Endothelial cell of umbilical vein (primary cell): ENCODE results near the gene GRK6. TPM values are rescaled to one million over a fixed set of nuclear protein-coding genes. Genes with fewer than 3 reads are reported as not detected.
A peak's percentile ranks its signal among the peaks of the same experiment; 100 is the strongest.

Experiments
- BruUV-seq: library from RNA; stranded (reverse); fragments of 400-500 nt; replicated peaks from 2 replicates; lab custom pipeline; 2021; lab: Mats Ljungman, UMichigan
- CTCF ChIA-PET: fragments of 300-600, 350-600 bp; sonication (Branson Sonifier 250); formaldehyde crosslinking; loops from one replicate; lab custom pipeline; 2021; ENCODE audit warnings: antibody characterized with exemption, inconsistent platforms; lab: Charles Lee
- POLR2A ChIA-PET: fragments of 300-600, 350-600 bp; sonication (Branson Sonifier 250); formaldehyde crosslinking; loops from one replicate; lab custom pipeline; 2021; ENCODE audit warnings: antibody characterized with exemption, inconsistent platforms; lab: Charles Lee
- DNase-seq: peaks from one replicate; pipeline ENCODE4 v3.0.0-alpha.2; 2011; ENCODE audit warnings: low read depth, low spot score
- FAIRE-seq: peaks from 2 replicates; lab custom pipeline; 2011; peaks lifted over from hg19 to GRCh38; lab: Jason Lieb, UNC
- H2AFZ ChIP-seq: 2 replicates; pipeline ENCODE4 v1.6.0; 2012; ENCODE audit warnings: low read depth, low read length, control low read depth, inconsistent platforms
- H3K27ac ChIP-seq: 2 replicates; pipeline ENCODE4 v1.5.1; 2011; ENCODE audit warnings: low read depth, mild to moderate bottlenecking, control low read depth, low read length, moderate library complexity; ENCODE audit not compliant: insufficient read depth
- H3K27me3 ChIP-seq, 2 experiments: 2 replicates each; pipeline versions ENCODE4 v1.6.0 to v1.6.1; 2011; ENCODE audit warnings: low read length in 2 of 2, mixed read lengths in 1 of 2; ENCODE audit not compliant: control insufficient read depth in 2 of 2, insufficient read depth in 2 of 2
- H3K36me3 ChIP-seq, 2 experiments: 2 replicates in 1 of 2; 3 replicates in 1 of 2; pipeline ENCODE4 v1.5.1; 2011; ENCODE audit warnings: low read length in 2 of 2, mild to moderate bottlenecking in 1 of 2, moderate library complexity in 1 of 2; ENCODE audit not compliant: control insufficient read depth in 2 of 2, insufficient read depth in 2 of 2; ENCODE audit errors: extremely low read depth in 1 of 2
- H3K4me1 ChIP-seq: 3 replicates; pipeline ENCODE4 v1.5.1; 2011; ENCODE audit warnings: mild to moderate bottlenecking, low read length; ENCODE audit not compliant: control insufficient read depth, insufficient read depth; ENCODE audit errors: extremely low read depth
- H3K4me2 ChIP-seq: 2 replicates; pipeline ENCODE4 v1.6.1; 2011; ENCODE audit warnings: low read length, control low read depth, mixed read lengths; ENCODE audit not compliant: insufficient read depth
- H3K4me3 ChIP-seq, 3 experiments: fragments of 200-600 bp in 1 of 3; sonication (generic), shearing (Covaris generic) in 1 of 3; replicated peaks in 1 of 3; 2 replicates each; pipeline ENCODE4 v1.5.1; 2011 to 2016; ENCODE audit warnings: control low read depth in 3 of 3, low read length in 3 of 3, mild to moderate bottlenecking in 2 of 3, inconsistent platforms in 1 of 3, low read depth in 1 of 3, moderate library complexity in 1 of 3; ENCODE audit not compliant: insufficient read depth in 1 of 3
- H3K79me2 ChIP-seq: 2 replicates; pipeline ENCODE4 v1.6.0; 2012; ENCODE audit warnings: low read length, inconsistent platforms; ENCODE audit not compliant: control insufficient read depth, insufficient read depth
- H3K9ac ChIP-seq: replicated peaks from 2 replicates; pipeline ENCODE3; 2011; ENCODE audit warnings: low read length, control low read depth; ENCODE audit not compliant: insufficient read depth; ENCODE audit errors: extremely low read depth
- H3K9me1 ChIP-seq: replicated peaks from 3 replicates; pipeline ENCODE4 v1.6.0; 2011; ENCODE audit warnings: mild to moderate bottlenecking, low read length; ENCODE audit not compliant: control insufficient read depth, insufficient read depth; ENCODE audit errors: extremely low read depth
- H3K9me3 ChIP-seq: replicated peaks from 2 replicates; pipeline ENCODE4 v1.5.1; 2012; ENCODE audit warnings: low read length, inconsistent platforms; ENCODE audit not compliant: control insufficient read depth, insufficient read depth
- H4K20me1 ChIP-seq: replicated peaks from 2 replicates; pipeline ENCODE3; 2011; ENCODE audit warnings: mild to moderate bottlenecking, low read length; ENCODE audit not compliant: control insufficient read depth, insufficient read depth; ENCODE audit errors: extremely low read depth
- EZH2 ChIP-seq: IDR thresholded peaks from 2 replicates; pipeline ENCODE4 v1.6.1; 2012; ENCODE audit warnings: borderline replicate concordance, low read depth, mild to moderate bottlenecking, moderate library complexity, low read length, inconsistent platforms; ENCODE audit not compliant: severe bottlenecking
- FOS ChIP-seq: IDR thresholded peaks from 2 replicates; pipeline ENCODE4 v1.6.1; 2011; ENCODE audit warnings: mild to moderate bottlenecking, low read length, moderate library complexity, borderline replicate concordance; ENCODE audit not compliant: insufficient read depth
- GATA2 ChIP-seq: IDR thresholded peaks from 2 replicates; pipeline ENCODE4 v1.7.0; 2011; ENCODE audit warnings: low read depth, mild to moderate bottlenecking, moderate library complexity, mixed read lengths, low read length; ENCODE audit not compliant: insufficient read length, insufficient read depth
- JUN ChIP-seq: IDR thresholded peaks from 2 replicates; pipeline ENCODE4 v1.6.1; 2011; ENCODE audit warnings: borderline replicate concordance, low read depth; ENCODE audit not compliant: insufficient read length, insufficient read depth
- POLR2A ChIP-seq: IDR thresholded peaks from 2 replicates; pipeline ENCODE4 v1.6.1; 2012; ENCODE audit warnings: low read depth, mild to moderate bottlenecking, control low read depth, low read length
- POLR2AphosphoS5 ChIP-seq: IDR thresholded peaks from 2 replicates; pipeline ENCODE4 v1.6.1; 2012; ENCODE audit warnings: low read depth, mild to moderate bottlenecking, control low read depth, low read length, moderate library complexity; ENCODE audit not compliant: insufficient read depth
- dilution Hi-C: fragments of 300-500 bp; cut with MboI; formaldehyde crosslinking; loops from one replicate; pipeline ENCODE4 v1.15.0; 2019; ENCODE audit warnings: low sequenced_read_pairs; ENCODE audit not compliant: extremely low pct_ligation_motif_present
- intact Hi-C: fragments of 100-400 bp; cut with micrococcal nuclease; formaldehyde crosslinking; loops from one replicate; pipeline ENCODE4 v1.10.0; 2022
- polyA plus RNA-seq, 4 experiments: library from polyadenylated mRNA; depleted of rRNA in 3 of 4; stranded (reverse) in 3 of 4; unstranded in 1 of 4; fragments of >200 nt; gene quantifications; 2 replicates each; pipeline versions ENCODE4 v1.2.1 to v1.2.3, GENCODE V29; 2011 to 2012; ENCODE audit warnings: missing spikeins in 1 of 4
- total RNA-seq: library from RNA; stranded (reverse); gene quantifications from 2 replicates; pipeline ENCODE4 v1.2.3, GENCODE V29; 2021
- TF ChIP-seq, protein P1 (sequence below): IDR thresholded peaks from 2 replicates; pipeline ENCODE4 v1.6.1; 2011; ENCODE audit not compliant: insufficient read depth, insufficient read length
- TF ChIP-seq, protein P2 (sequence below), 2 donors: IDR thresholded peaks; 1 replicate in 1 of 2; 2 replicates in 1 of 2; pipeline ENCODE4 v1.5.1; 2011; ENCODE audit warnings: low read length in 2 of 2, mild to moderate bottlenecking in 2 of 2, moderate library complexity in 2 of 2, control low read depth in 1 of 2, inconsistent platforms in 1 of 2, low read depth in 1 of 2; ENCODE audit not compliant: insufficient read depth in 1 of 2; ENCODE audit errors: extremely low read depth in 1 of 2

The GRK6 gene
- total and polyA plus RNA-seq, 2 donors (not counting 3 experiments of a cell fraction or from before 2014, with no cell fraction given): 28.9 to 36.4 TPM

GRCh38 chr5:177483994-177484901 lies 57.8 kb downstream of the GRK6 start:
- Histone ChIP-seq H3K9ac (no peak overlapping the region), H4K20me1 (no peaks in the 10 kb centered on the region)

GRCh38 chr5:177484902-177485549 lies 58.5 kb downstream of the GRK6 start:
- H3K27me3 ChIP-seq: no peaks in the 10 kb centered on the region
- dilution Hi-C loops (no loop called here), intact Hi-C loops (no loop called here)
- no peak overlapping the region for H3K4me3 ChIP-seq
- no peaks in the 10 kb centered on the region for H3K9me3 ChIP-seq
- TF ChIP-seq POLR2A: no peak
- no peak for TF ChIP-seq JUN
- TF ChIP-seq EZH2: no peak
- TF ChIP-seq, protein P1, sequence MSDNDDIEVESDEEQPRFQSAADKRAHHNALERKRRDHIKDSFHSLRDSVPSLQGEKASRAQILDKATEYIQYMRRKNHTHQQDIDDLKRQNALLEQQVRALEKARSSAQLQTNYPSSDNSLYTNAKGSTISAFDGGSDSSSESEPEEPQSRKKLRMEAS: no peak
- no peak for TF ChIP-seq FOS
- TF ChIP-seq POLR2AphosphoS5: peak; percentile 3
- TF ChIP-seq, protein P2, sequence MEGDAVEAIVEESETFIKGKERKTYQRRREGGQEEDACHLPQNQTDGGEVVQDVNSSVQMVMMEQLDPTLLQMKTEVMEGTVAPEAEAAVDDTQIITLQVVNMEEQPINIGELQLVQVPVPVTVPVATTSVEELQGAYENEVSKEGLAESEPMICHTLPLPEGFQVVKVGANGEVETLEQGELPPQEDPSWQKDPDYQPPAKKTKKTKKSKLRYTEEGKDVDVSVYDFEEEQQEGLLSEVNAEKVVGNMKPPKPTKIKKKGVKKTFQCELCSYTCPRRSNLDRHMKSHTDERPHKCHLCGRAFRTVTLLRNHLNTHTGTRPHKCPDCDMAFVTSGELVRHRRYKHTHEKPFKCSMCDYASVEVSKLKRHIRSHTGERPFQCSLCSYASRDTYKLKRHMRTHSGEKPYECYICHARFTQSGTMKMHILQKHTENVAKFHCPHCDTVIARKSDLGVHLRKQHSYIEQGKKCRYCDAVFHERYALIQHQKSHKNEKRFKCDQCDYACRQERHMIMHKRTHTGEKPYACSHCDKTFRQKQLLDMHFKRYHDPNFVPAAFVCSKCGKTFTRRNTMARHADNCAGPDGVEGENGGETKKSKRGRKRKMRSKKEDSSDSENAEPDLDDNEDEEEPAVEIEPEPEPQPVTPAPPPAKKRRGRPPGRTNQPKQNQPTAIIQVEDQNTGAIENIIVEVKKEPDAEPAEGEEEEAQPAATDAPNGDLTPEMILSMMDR (IDR thresholded peaks at IDR 0.05; ENCODE audit: extremely low read depth in 1 of 2, insufficient read depth in 1 of 2, low read depth in 1 of 2, low read length in 2 of 2): no peak
- no peak for DNase-seq
- ChIA-PET POLR2A (interaction anchor here (1.2 kb wide), 1 partner anchor 12 kb away, joined by 4 read pairs; the partner anchor contains the start of gene PDLIM7), CTCF (interaction anchor here (0.8 to 1.2 kb wide), 2 partner anchors 16 to 94 kb away, joined by 3 to 4 read pairs; no protein-coding TSS in a partner anchor)
- no peaks in the 10 kb centered on the region for H3K9me1 ChIP-seq
- no peak overlapping the region for H3K27ac ChIP-seq
- H3K36me3 ChIP-seq: peaks cover 21 to 53% of the 10 kb centered on the region in 2 experiments
- no peaks in the 10 kb centered on the region for H3K4me1 ChIP-seq
- BruUV-seq: no TSS peak
- no peak overlapping the region for H3K9ac ChIP-seq
- H3K79me2 ChIP-seq: peaks cover 4% of the 10 kb centered on the region
- FAIRE-seq: no peak
- H3K4me2 ChIP-seq: no peak overlapping the region
- H4K20me1 ChIP-seq: no peaks in the 10 kb centered on the region
- H2AFZ ChIP-seq: no peak overlapping the region

More at GRCh38 chr5:177483994-177484901, 57.8 kb downstream of the GRK6 start:
- POLR2A ChIA-PET: interaction anchor here (1.2 kb wide), 1 partner anchor 13 kb away, joined by 4 read pairs; the partner anchor contains the start of gene PDLIM7
- intact Hi-C loops: no loop called here
- no TSS peak for BruUV-seq
- CTCF ChIA-PET: no interaction called here
- Histone ChIP-seq H3K36me3 (peaks cover 16 to 48% of the 10 kb centered on the region in 2 experiments), H3K4me2 (no peak overlapping the region), H3K79me2 (peaks cover 4% of the 10 kb centered on the region), H3K4me1 (no peaks in the 10 kb centered on the region), H3K9me1 (no peaks in the 10 kb centered on the region), H3K4me3 (no peak overlapping the region), H3K27me3 (no peaks in the 10 kb centered on the region), H2AFZ (no peak overlapping the region), H3K9me3 (no peaks in the 10 kb centered on the region), H3K27ac (no peak overlapping the region)
- DNase-seq (no peak), FAIRE-seq (no peak)
- TF ChIP-seq, protein P1: no peak
- no peak for TF ChIP-seq GATA2
- TF ChIP-seq POLR2AphosphoS5: peak; percentile 75
- peak; percentile 61 for TF ChIP-seq POLR2A
- TF ChIP-seq JUN: no peak
- dilution Hi-C loops: no loop called here
